ENCODE data around the gene FYB2.

- TF ChIP-seq POLR2A (IDR thresholded peaks at IDR 0.05; ENCODE audit: low read depth) (no peak), CTCF (IDR thresholded peaks at IDR 0.05) (no peak), POLR2AphosphoS5 (IDR thresholded peaks at IDR 0.05) (no peak), EP300 (IDR thresholded peaks at IDR 0.05) (no peak)
Measured at GRCh38 chr1:56855190-56855589, 36.0 kb upstream of the FYB2 start.

Data from esophagus muscularis mucosa (tissue), 4 donors.